Left lung (tissue), 10 donors: ENCODE data around the gene TP53RK. TPM values are rescaled to one million over a fixed set of nuclear protein-coding genes. Genes with fewer than 3 reads are reported as not detected.

Experiments
- ATAC-seq: fragments of 200-7000 bp; cut with Tn5 transposase; one replicate; pipeline ENCODE4 v1.9.1; 2020; ENCODE audit warnings: moderate library complexity
- DNase-seq, 4 donors: peaks; one replicate each; pipeline ENCODE4 v3.0.0-alpha.2; 2013 to 2020
- H3K27ac ChIP-seq, 2 donors: fragments of 200-600 bp; sonication (generic) in 1 of 2; one replicate each; pipeline versions ENCODE4 v1.5.0 to v1.8.0; 2020 to 2021
- H3K27me3 ChIP-seq, 2 donors: fragments of 200-600 bp; sonication (generic) in 1 of 2; one replicate each; pipeline versions ENCODE4 v1.5.0 to v1.8.0; 2020 to 2021
- H3K36me3 ChIP-seq, 2 donors: fragments of 200-600 bp; sonication (generic) in 1 of 2; one replicate each; pipeline versions ENCODE4 v1.5.0 to v1.8.0; 2020 to 2021
- H3K4me1 ChIP-seq, 2 donors: fragments of 200-600 bp; one replicate each; pipeline ENCODE4 v1.8.0; 2021
- H3K4me3 ChIP-seq, 2 donors: fragments of 200-600 bp; sonication (generic) in 1 of 2; one replicate each; pipeline versions ENCODE4 v1.5.0 to v1.8.0; 2020 to 2021; ENCODE audit warnings: mild to moderate bottlenecking in 1 of 2
- H3K9me3 ChIP-seq, 2 donors: fragments of 200-600 bp; sonication (generic) in 1 of 2; one replicate each; pipeline versions ENCODE4 v1.5.0 to v1.8.0; 2020 to 2021
- CTCF ChIP-seq, 2 donors: fragments of 200-600 bp; sonication (generic) in 1 of 2; IDR thresholded peaks; one replicate each; pipeline versions ENCODE4 v1.5.0 to v1.8.0; 2021; ENCODE audit warnings: antibody characterized with exemption in 2 of 2
- intact Hi-C, 2 donors: fragments of 100-400 bp; cut with DNase I; formaldehyde crosslinking; loops; one replicate each; pipeline versions ENCODE4 v1.11.2 to v1.14.2; 2022
- polyA plus RNA-seq, 6 donors: library from polyadenylated mRNA; unstranded; fragments of 120-200 nt; gene quantifications; one replicate each; pipeline ENCODE4 v1.2.1, GENCODE V29; 2013; ENCODE audit not compliant: insufficient read length in 6 of 6
- total RNA-seq, 2 donors: library from RNA; stranded (reverse); fragmentation: NEBNext Ultra II Directional; extraction: Animal tissue kit (Norgen Biotek cat#: 25700); gene quantifications; one replicate each; pipeline ENCODE4 v1.2.1, GENCODE V29; 2021
- donor health status: DM: no; HTN: yes; CAD: no.
- donor health status: DM: no; HTN: no; CAD: no.

TP53RK gene
- total and polyA plus RNA-seq, 8 donors, result 9.6 to 19.9 (median 14.0) TPM

GRCh38 chr20:46700481-46700880 is 11.2 kb upstream of the TP53RK start:
- no peak for DNase-seq
- no peak overlapping the region for H3K27ac ChIP-seq
- H3K9me3 ChIP-seq, result no peaks in the 10 kb centered on the region
- no peak overlapping the region for H3K4me3 ChIP-seq
- H3K4me1 ChIP-seq, result no peaks in the 10 kb centered on the region
- no peak for ATAC-seq
- no peaks in the 10 kb centered on the region for H3K27me3 ChIP-seq
- TF ChIP-seq CTCF (IDR thresholded peaks at IDR 0.05), result no peak
- intact Hi-C loops, result no loop called here
- no peaks in the 10 kb centered on the region for H3K36me3 ChIP-seq

- Histone ChIP-seq H3K27me3 (no peaks in the 10 kb centered on the region), H3K4me3 (no peak overlapping the region), H3K9me3 (no peaks in the 10 kb centered on the region), H3K27ac (no peak overlapping the region), H3K4me1 (no peaks in the 10 kb centered on the region), H3K36me3 (no peaks in the 10 kb centered on the region)
- peak in 1 of 2 donors; percentile 36 for TF ChIP-seq CTCF (IDR thresholded peaks at IDR 0.05)
- intact Hi-C loops, result no loop called here
- DNase-seq, result no peak
- ATAC-seq, result peak; percentile 57
These were observed 10.6 kb upstream of the TP53RK start for GRCh38 chr20:46699651-46700359.

DNA sequence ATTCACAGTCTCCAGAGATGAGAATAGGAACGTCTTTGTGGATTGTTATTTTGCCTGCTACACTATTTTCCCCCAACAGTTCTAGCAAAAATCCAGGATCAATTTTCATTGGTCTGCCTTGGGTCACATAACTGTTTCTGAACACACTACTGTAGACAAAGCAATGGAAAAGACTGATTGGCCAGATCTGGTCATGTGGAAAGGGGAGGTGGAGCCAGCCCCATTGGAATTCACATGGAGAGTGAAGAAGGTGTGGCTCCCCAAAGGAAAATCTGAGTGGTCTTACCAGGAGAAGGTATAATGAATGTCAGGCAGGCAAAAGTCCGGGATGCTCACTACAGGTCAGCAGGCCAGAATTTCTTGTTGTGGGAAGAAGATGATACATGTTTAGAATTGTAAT is 9.5 kb upstream of the TP53RK start:
- Histone ChIP-seq H3K4me1 (peaks cover 0 to 6% of the 10 kb centered on the region in 2 donors), H3K9me3 (no peaks in the 10 kb centered on the region), H3K27ac (no peak overlapping the region), H3K4me3 (no peak overlapping the region), H3K27me3 (no peaks in the 10 kb centered on the region), H3K36me3 (no peaks in the 10 kb centered on the region)
- ATAC-seq (no peak), DNase-seq (no peak)
- intact Hi-C loops, result no loop called here
- TF ChIP-seq CTCF (IDR thresholded peaks at IDR 0.05), result no peak

- Histone ChIP-seq H3K27me3 (no peaks in the 10 kb centered on the region), H3K27ac (no peak overlapping the region), H3K9me3 (no peaks in the 10 kb centered on the region), H3K4me3 (no peak overlapping the region), H3K36me3 (no peaks in the 10 kb centered on the region), H3K4me1 (peaks cover 0 to 6% of the 10 kb centered on the region in 2 donors)
- ATAC-seq (no peak), DNase-seq (no peak)
- intact Hi-C loops, result no loop called here
- TF ChIP-seq CTCF (IDR thresholded peaks at IDR 0.05), result no peak
These were observed 7.6 kb upstream of the TP53RK start for GRCh38 chr20:46696791-46697279.

GRCh38 chr20:46695892-46696291 is 6.6 kb upstream of the TP53RK start:
- Histone ChIP-seq H3K9me3 (no peaks in the 10 kb centered on the region), H3K36me3 (no peaks in the 10 kb centered on the region), H3K27ac (no peak overlapping the region), H3K4me1 (peaks cover 0 to 6% of the 10 kb centered on the region in 2 donors), H3K4me3 (no peak overlapping the region), H3K27me3 (no peaks in the 10 kb centered on the region)
- DNase-seq (peak in 1 of 4 donors; percentile 58), ATAC-seq (peak; percentile 19)
- no peak for TF ChIP-seq CTCF (IDR thresholded peaks at IDR 0.05)
- intact Hi-C loops, result no loop called here
